K562 treated with DMSO at 1 percent for 24 hours (cell line): ENCODE data around the gene IL13. TPM values are rescaled to one million over a fixed set of nuclear protein-coding genes. Genes with fewer than 3 reads are reported as not detected.

Source experiments
- total RNA-seq: library from RNA; unstranded; fragments of 300-600 nt; gene quantifications from 2 replicates; pipeline ENCODE4 v1.2.3, GENCODE V29; 2022; ENCODE audit warnings: low read depth; ENCODE audit not compliant: insufficient read depth

The IL13 gene
- total RNA-seq: not detected in 2 replicates

DNA sequence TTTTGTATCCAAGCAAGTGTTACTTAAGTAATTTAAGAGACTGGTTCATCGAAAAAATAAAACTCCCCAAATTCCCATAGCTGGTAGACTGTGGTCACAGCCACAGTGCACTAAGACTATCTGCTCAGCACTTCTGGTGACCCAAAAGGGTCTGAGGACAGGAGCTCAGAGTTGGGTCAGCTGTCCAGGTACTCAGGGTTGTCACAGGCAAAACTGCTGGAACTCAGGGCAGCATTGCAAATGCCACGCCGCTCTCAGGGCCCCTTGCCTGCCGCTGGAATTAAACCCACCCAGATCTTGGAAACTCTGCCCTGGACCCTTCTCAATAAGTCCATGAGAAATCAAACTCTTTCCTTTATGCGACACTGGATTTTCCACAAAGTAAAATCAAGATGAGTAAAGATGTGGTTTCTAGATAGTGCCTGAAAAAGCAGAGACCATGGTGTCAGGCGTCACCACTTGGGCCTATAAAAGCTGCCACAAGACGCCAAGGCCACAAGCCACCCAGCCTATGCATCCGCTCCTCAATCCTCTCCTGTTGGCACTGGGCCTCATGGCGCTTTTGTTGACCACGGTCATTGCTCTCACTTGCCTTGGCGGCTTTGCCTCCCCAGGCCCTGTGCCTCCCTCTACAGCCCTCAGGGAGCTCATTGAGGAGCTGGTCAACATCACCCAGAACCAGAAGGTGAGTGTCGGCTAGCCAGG, at the start of gene IL13:
IL13 (plus strand) TSS at position 498 of the 705 bp plus-strand sequence; CDS start at position 512, 14 bp downstream.

DNA sequence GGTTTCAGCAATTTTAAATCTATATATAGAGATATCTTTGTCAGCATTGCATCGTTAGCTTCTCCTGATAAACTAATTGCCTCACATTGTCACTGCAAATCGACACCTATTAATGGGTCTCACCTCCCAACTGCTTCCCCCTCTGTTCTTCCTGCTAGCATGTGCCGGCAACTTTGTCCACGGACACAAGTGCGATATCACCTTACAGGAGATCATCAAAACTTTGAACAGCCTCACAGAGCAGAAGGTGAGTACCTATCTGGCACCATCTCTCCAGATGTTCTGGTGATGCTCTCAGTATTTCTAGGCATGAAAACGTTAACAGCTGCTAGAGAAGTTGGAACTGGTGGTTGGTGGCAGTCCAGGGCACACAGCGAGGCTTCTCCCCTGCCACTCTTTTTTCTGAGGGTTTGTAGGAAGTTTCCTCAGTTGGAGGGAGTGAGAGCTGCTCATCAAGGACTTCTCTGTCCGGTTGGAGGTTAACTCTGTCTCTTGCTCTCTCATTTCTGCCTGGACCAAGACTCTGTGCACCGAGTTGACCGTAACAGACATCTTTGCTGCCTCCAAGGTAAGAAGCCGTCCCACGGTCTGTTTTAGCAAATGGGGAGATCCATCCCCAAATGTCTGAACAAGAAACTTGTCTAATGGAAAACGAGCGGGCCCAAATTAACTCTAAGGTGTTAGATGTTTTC, 16.1 kb downstream of the IL13 start, which contains the start of gene IL4:
IL4 (plus strand) TSS at position 51 of the 692 bp plus-strand sequence; CDS start at position 113, 62 bp downstream.

Other genes with a start within 250 kb of the IL13 start
- 52.3 and 52.5 TPM in 2 replicates for gene IRF1, start 167.4 kb upstream of the IL13 start, total RNA-seq
- not detected in 2 replicates for gene IL5, start 114.7 kb upstream of the IL13 start, total RNA-seq
- 16.8 and 19.9 TPM in 2 replicates for gene RAD50, start 101.2 kb upstream of the IL13 start, total RNA-seq
- gene IL4, start 15.8 kb downstream of the IL13 start, total RNA-seq: not detected in 2 replicates
- gene KIF3A, start 79.4 kb downstream of the IL13 start, total RNA-seq: 4.4 and 4.8 TPM in 2 replicates
- 7.9 and 9.2 TPM in 2 replicates for gene CCNI2, start 89.3 kb downstream of the IL13 start, total RNA-seq
- gene SEPTIN8, start 119.1 kb downstream of the IL13 start, total RNA-seq: 71.4 and 77.1 TPM in 2 replicates
- not detected in 2 replicates for gene SOWAHA, start 155.1 kb downstream of the IL13 start, total RNA-seq
- 37.1 and 45.0 TPM in 2 replicates for gene SHROOM1, start 172.5 kb downstream of the IL13 start, total RNA-seq
- gene GDF9, start 208.3 kb downstream of the IL13 start, total RNA-seq: 0.22 TPM in 1 of 2 replicates, not detected in the other
- 226 and 254 TPM in 2 replicates for gene UQCRQ, start 208.5 kb downstream of the IL13 start, total RNA-seq
- gene LEAP2, start 215.5 kb downstream of the IL13 start, total RNA-seq: 2.6 and 3.6 TPM in 2 replicates